ENCODE measurements around the gene IFT20.

DNA sequence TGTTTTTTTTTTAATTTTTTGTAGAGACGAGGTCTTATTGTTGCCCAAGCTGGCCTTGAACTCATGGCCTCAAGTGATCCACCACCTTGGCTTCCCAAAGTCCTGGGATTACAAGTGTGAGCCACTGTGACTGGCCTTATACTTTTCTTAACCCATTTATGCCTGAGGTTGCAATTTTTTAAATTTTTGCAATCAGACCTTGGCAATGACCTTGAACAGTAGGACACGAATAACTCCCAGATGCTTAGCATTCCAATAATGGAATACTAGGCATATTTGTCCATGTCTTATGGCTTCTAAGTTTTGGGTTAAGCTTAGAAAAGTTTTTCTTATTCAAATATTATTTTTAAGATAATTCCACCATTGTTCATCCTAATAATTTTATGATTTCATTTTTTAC, 44.6 kb downstream of the IFT20 start:
- TF ChIP-seq EP300 (IDR thresholded peaks at IDR 0.05; ENCODE audit: borderline replicate concordance) (no peak), TAF1 (IDR thresholded peaks at IDR 0.05; ENCODE audit: low read depth) (no peak), CEBPB (IDR thresholded peaks at IDR 0.05) (no peak), FOXM1 (IDR thresholded peaks at IDR 0.05; ENCODE audit: borderline replicate concordance, low read depth) (no peak)
- TF ChIP-seq, protein P1, sequence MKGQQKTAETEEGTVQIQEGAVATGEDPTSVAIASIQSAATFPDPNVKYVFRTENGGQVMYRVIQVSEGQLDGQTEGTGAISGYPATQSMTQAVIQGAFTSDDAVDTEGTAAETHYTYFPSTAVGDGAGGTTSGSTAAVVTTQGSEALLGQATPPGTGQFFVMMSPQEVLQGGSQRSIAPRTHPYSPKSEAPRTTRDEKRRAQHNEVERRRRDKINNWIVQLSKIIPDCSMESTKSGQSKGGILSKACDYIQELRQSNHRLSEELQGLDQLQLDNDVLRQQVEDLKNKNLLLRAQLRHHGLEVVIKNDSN (IDR thresholded peaks at IDR 0.05) = no peak
- TF ChIP-seq, protein P2, sequence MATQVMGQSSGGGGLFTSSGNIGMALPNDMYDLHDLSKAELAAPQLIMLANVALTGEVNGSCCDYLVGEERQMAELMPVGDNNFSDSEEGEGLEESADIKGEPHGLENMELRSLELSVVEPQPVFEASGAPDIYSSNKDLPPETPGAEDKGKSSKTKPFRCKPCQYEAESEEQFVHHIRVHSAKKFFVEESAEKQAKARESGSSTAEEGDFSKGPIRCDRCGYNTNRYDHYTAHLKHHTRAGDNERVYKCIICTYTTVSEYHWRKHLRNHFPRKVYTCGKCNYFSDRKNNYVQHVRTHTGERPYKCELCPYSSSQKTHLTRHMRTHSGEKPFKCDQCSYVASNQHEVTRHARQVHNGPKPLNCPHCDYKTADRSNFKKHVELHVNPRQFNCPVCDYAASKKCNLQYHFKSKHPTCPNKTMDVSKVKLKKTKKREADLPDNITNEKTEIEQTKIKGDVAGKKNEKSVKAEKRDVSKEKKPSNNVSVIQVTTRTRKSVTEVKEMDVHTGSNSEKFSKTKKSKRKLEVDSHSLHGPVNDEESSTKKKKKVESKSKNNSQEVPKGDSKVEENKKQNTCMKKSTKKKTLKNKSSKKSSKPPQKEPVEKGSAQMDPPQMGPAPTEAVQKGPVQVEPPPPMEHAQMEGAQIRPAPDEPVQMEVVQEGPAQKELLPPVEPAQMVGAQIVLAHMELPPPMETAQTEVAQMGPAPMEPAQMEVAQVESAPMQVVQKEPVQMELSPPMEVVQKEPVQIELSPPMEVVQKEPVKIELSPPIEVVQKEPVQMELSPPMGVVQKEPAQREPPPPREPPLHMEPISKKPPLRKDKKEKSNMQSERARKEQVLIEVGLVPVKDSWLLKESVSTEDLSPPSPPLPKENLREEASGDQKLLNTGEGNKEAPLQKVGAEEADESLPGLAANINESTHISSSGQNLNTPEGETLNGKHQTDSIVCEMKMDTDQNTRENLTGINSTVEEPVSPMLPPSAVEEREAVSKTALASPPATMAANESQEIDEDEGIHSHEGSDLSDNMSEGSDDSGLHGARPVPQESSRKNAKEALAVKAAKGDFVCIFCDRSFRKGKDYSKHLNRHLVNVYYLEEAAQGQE (IDR thresholded peaks at IDR 0.05; ENCODE audit: low read depth) = no peak

Data from Ishikawa (cell line).